Sigmoid colon (tissue), 7 donors: ENCODE data around the gene FSTL1. TPM values are rescaled to one million over a fixed set of nuclear protein-coding genes. Genes with fewer than 3 reads are reported as not detected.
A peak's percentile ranks its signal among the peaks of the same experiment; 100 is the strongest.

Experiments used
- DNase-seq: peaks from one replicate; pipeline ENCODE4 v3.0.0-alpha.2; 2019
- H3K27ac ChIP-seq, 4 donors: fragments of 200-600 bp; sonication (generic); one replicate each; pipeline ENCODE4 v1.5.1; 2016 to 2019; ENCODE audit warnings: mild to moderate bottlenecking in 1 of 4
- H3K27me3 ChIP-seq, 3 donors: fragments of 200-600 bp; sonication (generic); one replicate each; pipeline ENCODE4 v1.5.1; 2019; ENCODE audit warnings: mild to moderate bottlenecking in 1 of 3
- H3K36me3 ChIP-seq, 4 donors: fragments of 200-600 bp; sonication (generic); one replicate each; pipeline ENCODE4 v1.5.1; 2016 to 2019
- H3K4me1 ChIP-seq, 4 donors: fragments of 200-600 bp; sonication (generic); one replicate each; pipeline ENCODE4 v1.5.1; 2017 to 2019
- H3K4me3 ChIP-seq, 4 donors: fragments of 200-600 bp; sonication (generic); one replicate each; pipeline ENCODE4 v1.5.1; 2017 to 2019; ENCODE audit warnings: mild to moderate bottlenecking in 2 of 4, moderate library complexity in 1 of 4
- H3K9me3 ChIP-seq, 4 donors: fragments of 200-600 bp in 3 of 4; sonication (generic) in 3 of 4; one replicate each; pipeline versions ENCODE4 v1.5.1 to v1.6.1; 2013 to 2019
- EP300 ChIP-seq, 4 donors: sonication (generic); formaldehyde crosslinking; IDR thresholded peaks; one replicate each; pipeline ENCODE4 v1.6.1; 2017; ENCODE audit warnings: antibody characterized with exemption in 4 of 4
- POLR2A ChIP-seq, 2 donors: fragments of 450-650 bp; IDR thresholded peaks; one replicate each; pipeline ENCODE4 v1.6.1; 2016; ENCODE audit warnings: antibody characterized with exemption in 2 of 2, mild to moderate bottlenecking in 2 of 2, moderate library complexity in 2 of 2
- POLR2AphosphoS5 ChIP-seq, 4 donors: sonication (generic); formaldehyde crosslinking; IDR thresholded peaks; one replicate each; pipeline ENCODE4 v1.6.1; 2017; ENCODE audit warnings: antibody characterized with exemption in 4 of 4
- WGBS, 2 donors: extraction: QIAGEN DNeasy Blood & Tissue Kit; methylation state at CpG; one replicate each; pipeline ENCODE4 v1.1.7; 2013; 5-methylcytosine and 5-hydroxymethylcytosine counted together
- intact Hi-C: fragments of 100-400 bp; cut with DNase I; formaldehyde crosslinking; loops from one replicate; pipeline ENCODE4 v1.15.1; 2023
- polyA plus RNA-seq, 3 donors: library from polyadenylated mRNA; stranded (reverse); fragments of 200-250 nt; gene quantifications; one replicate each; pipeline ENCODE4 v1.2.3, GENCODE V29; 2013
- total RNA-seq, 4 donors: library from RNA; depleted of rRNA; stranded (reverse); fragments of >200 nt; gene quantifications; one replicate each; pipeline ENCODE4 v1.1.0, GENCODE V29; 2016
- TF ChIP-seq, protein P1 (sequence below), 4 experiments: fragments of 450-650 bp in 3 of 4; fragments of 200-600 bp in 1 of 4; IDR thresholded peaks; one replicate each; pipeline ENCODE4 v1.5.1; 2016 to 2019; ENCODE audit warnings: antibody characterized with exemption in 4 of 4, mild to moderate bottlenecking in 3 of 4, moderate library complexity in 2 of 4
- donor health status: healthy with polysubstance abuse.
- donor health status: Bipolar disorder and iron deficiency.
- donor health status: healthy.

FSTL1 gene
- total and polyA plus RNA-seq, 7 donors, result 8.1 to 653 (median 266) TPM

DNA sequence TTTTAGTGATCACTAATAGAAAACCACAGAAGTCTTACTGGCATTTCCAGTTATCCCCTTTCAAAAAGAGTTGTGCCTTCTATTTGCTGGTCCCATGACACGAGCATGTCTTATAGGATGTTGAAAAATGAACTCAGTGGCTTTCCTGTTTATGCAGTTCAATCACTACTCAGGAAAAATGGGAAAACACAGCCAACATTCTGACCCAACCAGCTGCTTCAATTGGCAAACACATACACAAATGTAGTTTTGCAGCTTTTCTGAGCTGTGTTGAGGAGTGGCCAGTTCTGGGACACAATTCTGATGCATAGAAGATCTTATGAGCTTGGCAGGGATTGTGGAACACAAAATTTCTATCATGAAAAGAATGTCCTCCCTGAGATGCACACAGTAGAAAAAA lies 40.3 kb downstream of the FSTL1 start:
- H3K27me3 ChIP-seq, result no peaks in the 10 kb centered on the region
- intact Hi-C loops, result no loop called here
- H3K4me3 ChIP-seq, result no peak overlapping the region
- TF ChIP-seq POLR2A (IDR thresholded peaks at IDR 0.05) (no peak), EP300 (IDR thresholded peaks at IDR 0.05) (no peak), POLR2AphosphoS5 (IDR thresholded peaks at IDR 0.05) (no peak)
- TF ChIP-seq, protein P1, sequence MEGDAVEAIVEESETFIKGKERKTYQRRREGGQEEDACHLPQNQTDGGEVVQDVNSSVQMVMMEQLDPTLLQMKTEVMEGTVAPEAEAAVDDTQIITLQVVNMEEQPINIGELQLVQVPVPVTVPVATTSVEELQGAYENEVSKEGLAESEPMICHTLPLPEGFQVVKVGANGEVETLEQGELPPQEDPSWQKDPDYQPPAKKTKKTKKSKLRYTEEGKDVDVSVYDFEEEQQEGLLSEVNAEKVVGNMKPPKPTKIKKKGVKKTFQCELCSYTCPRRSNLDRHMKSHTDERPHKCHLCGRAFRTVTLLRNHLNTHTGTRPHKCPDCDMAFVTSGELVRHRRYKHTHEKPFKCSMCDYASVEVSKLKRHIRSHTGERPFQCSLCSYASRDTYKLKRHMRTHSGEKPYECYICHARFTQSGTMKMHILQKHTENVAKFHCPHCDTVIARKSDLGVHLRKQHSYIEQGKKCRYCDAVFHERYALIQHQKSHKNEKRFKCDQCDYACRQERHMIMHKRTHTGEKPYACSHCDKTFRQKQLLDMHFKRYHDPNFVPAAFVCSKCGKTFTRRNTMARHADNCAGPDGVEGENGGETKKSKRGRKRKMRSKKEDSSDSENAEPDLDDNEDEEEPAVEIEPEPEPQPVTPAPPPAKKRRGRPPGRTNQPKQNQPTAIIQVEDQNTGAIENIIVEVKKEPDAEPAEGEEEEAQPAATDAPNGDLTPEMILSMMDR (IDR thresholded peaks at IDR 0.05), result no peak
- no peak for DNase-seq
- 65 to 71% methylated on average over 1 of the region's 1 CpG for WGBS, 2 donors
- no peak overlapping the region for H3K27ac ChIP-seq
- H3K9me3 ChIP-seq, result no peaks in the 10 kb centered on the region
- peaks cover 57 to 82% (median 67%) of the 10 kb centered on the region in 4 donors for H3K36me3 ChIP-seq
- peaks cover 0 to 20% (median 5%) of the 10 kb centered on the region in 4 donors for H3K4me1 ChIP-seq

DNA sequence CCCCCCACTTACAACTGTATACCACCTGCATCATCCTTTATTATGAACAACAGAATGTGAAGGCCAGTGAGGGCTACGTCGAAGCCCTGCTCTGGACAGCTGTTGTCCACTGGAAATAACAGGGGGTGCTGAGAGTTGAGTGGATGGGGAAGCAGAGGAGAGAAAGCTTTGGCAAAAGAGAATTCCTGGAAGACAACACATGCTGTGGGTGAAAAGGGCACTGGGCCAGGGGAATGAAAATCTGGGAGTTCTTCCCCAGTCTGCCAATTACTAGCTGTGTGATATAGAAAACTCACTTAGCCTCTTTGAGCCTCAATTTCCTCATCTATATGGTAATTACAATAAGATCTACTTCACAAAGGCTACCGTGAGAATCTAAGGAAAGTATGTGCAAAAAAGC lies 40.7 kb downstream of the FSTL1 start:
- intact Hi-C loops, result no loop called here
- peaks cover 0 to 20% (median 5%) of the 10 kb centered on the region in 4 donors for H3K4me1 ChIP-seq
- no peaks in the 10 kb centered on the region for H3K27me3 ChIP-seq
- no peak overlapping the region for H3K4me3 ChIP-seq
- H3K9me3 ChIP-seq, result no peaks in the 10 kb centered on the region
- WGBS, 2 donors, result 75 to 83% methylated on average over 3 of the region's 3 CpGs
- TF ChIP-seq POLR2AphosphoS5 (IDR thresholded peaks at IDR 0.05), result no peak
- TF ChIP-seq POLR2A (IDR thresholded peaks at IDR 0.05), result no peak
- TF ChIP-seq, protein P1 (IDR thresholded peaks at IDR 0.05), result no peak
- TF ChIP-seq EP300 (IDR thresholded peaks at IDR 0.05), result no peak
- no peak for DNase-seq
- H3K36me3 ChIP-seq, result peaks cover 61 to 82% (median 67%) of the 10 kb centered on the region in 4 donors
- H3K27ac ChIP-seq, result no peak overlapping the region

DNA sequence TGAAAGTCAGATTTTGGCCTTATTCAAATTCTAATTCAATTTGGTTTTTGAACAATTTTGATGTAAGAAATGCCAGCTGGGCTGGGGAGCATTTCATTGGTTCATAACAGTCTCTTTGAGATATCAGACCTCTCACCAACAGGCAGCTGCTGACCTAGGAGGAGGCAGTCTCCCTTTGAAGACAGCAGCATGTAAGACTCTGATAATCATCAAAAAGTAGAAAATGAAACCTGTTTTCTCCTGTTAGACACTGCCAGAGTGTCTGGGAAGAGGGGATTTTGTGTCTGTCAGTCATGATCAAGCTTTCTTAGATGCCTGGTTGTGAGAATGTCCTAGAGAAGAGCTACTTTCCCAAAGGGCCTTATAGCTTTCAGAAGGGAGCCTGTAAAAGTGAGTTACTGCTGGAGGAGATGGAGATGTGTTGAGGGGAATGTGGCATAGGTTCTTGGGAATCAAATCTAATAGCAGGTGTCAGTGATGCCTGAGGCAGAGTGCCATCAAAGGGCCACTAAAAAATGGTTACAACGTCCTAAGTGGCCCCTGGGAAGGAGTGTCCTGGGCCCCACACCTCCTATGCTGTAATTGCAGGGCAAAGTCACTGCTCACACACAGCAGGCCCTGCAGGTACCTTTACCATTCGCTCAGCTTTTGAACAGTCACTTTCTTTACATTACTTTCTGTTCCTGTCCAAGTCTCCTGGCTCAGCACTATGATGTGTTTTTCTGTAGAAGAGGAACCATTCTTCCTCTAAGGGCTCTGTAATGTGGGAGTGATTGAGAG lies 43.1 kb downstream of the FSTL1 start:
- H3K27me3 ChIP-seq, result no peaks in the 10 kb centered on the region
- no peak for DNase-seq
- H3K27ac ChIP-seq, result peak overlapping the region in 1 of 4 donors; percentile 25
- intact Hi-C loops, result no loop called here
- TF ChIP-seq POLR2AphosphoS5 (IDR thresholded peaks at IDR 0.05) (no peak), EP300 (IDR thresholded peaks at IDR 0.05) (no peak), POLR2A (IDR thresholded peaks at IDR 0.05) (no peak)
- TF ChIP-seq, protein P1 (IDR thresholded peaks at IDR 0.05), result no peak
- no peak overlapping the region for H3K4me3 ChIP-seq
- H3K9me3 ChIP-seq, result no peaks in the 10 kb centered on the region
- peaks cover 77 to 98% (median 84%) of the 10 kb centered on the region in 4 donors for H3K36me3 ChIP-seq
- WGBS, 2 donors, result 35 to 60% methylated on average over 2 of the region's 2 CpGs
- H3K4me1 ChIP-seq, result peaks cover 0 to 11% (median 0%) of the 10 kb centered on the region in 4 donors

DNA sequence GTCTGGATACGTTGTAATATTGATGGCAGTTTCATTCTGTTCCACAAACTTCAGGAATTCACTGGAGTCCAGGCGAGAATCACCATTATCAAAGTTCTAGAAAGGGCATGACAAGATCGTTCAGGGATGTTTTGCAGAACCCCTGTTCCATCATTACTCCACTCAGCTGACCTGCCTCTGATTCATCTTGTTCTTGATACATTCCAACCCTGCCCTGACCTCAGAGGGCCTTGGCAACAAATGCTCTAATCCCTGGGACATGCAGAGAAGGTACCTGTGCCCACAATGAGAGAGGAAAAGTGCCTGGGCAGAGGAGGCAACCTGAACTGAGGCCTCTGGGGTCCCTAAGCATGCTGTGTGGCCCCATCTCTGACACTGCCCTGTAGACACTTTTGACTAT lies 45.9 kb downstream of the FSTL1 start:
- Histone ChIP-seq H3K27me3 (no peaks in the 10 kb centered on the region), H3K36me3 (peaks cover 85 to 100% (median 91%) of the 10 kb centered on the region in 4 donors), H3K4me1 (no peaks in the 10 kb centered on the region), H3K9me3 (no peaks in the 10 kb centered on the region), H3K27ac (peak overlapping the region in 1 of 4 donors; percentile 11), H3K4me3 (no peak overlapping the region)
- WGBS, 2 donors, result 90 to 92% methylated on average over 3 of the region's 3 CpGs
- TF ChIP-seq, protein P1 (IDR thresholded peaks at IDR 0.05), result no peak
- TF ChIP-seq EP300 (IDR thresholded peaks at IDR 0.05) (no peak), POLR2A (IDR thresholded peaks at IDR 0.05) (no peak), POLR2AphosphoS5 (IDR thresholded peaks at IDR 0.05) (no peak)
- no peak for DNase-seq
- intact Hi-C loops, result loop anchor here (5.0 kb wide), 1 partner anchor 163 kb away; no protein-coding TSS in a partner anchor
